Ovary (tissue), 3 donors: ENCODE data around the gene NIPSNAP3A.

ENCODE experiments used
- CTCF ChIP-seq, 3 donors: fragments of 450-650 bp in 2 of 3; fragments of 200-600 bp in 1 of 3; IDR thresholded peaks; one replicate each; pipeline versions ENCODE4 v1.5.1 to v1.8.0; 2016 to 2022; ENCODE audit warnings: antibody characterized with exemption in 3 of 3, mild to moderate bottlenecking in 1 of 3
- POLR2A ChIP-seq: fragments of 450-650 bp; IDR thresholded peaks from one replicate; pipeline ENCODE4 v1.6.1; 2017; ENCODE audit warnings: antibody characterized with exemption, mild to moderate bottlenecking, moderate library complexity
- donor health status: DM: no; HTN: no; CAD: no.

GRCh38 chr9:104700306-104700705 is 47.2 kb upstream of the NIPSNAP3A start:
- no peak for TF ChIP-seq CTCF (IDR thresholded peaks at IDR 0.05)
- no peak for TF ChIP-seq POLR2A
